ENCODE measurements around the gene SLC35G6. TPM values are rescaled to one million over a fixed set of nuclear protein-coding genes. Genes with fewer than 3 reads are reported as not detected.
A peak's percentile ranks its signal among the peaks of the same experiment; 100 is the strongest.

The SLC35G6 gene
- total and polyA plus RNA-seq, 4 donors: not detected

- Histone ChIP-seq H3K27me3 (ENCODE audit: control insufficient read depth in 3 of 3, insufficient read depth in 3 of 3, low read length in 2 of 3) (no peaks in the 10 kb centered on the region), H3K4me1 (ENCODE audit: control insufficient read depth in 5 of 5, insufficient read depth in 5 of 5, low read length in 5 of 5) (peaks cover 0 to 2% (median 0%) of the 10 kb centered on the region in 5 donors), H3K9ac (ENCODE audit: insufficient read depth in 1 of 2, low read length in 2 of 2) (no peak overlapping the region), H3K4me3 (no peak overlapping the region), H3K36me3 (ENCODE audit: control insufficient read depth in 4 of 4, insufficient read depth in 4 of 4, low read length in 4 of 4) (peaks cover 17 to 43% (median 33%) of the 10 kb centered on the region in 4 donors), H3K9me3 (ENCODE audit: control insufficient read depth in 4 of 4, insufficient read depth in 3 of 4, low read length in 3 of 4) (no peaks in the 10 kb centered on the region), H3K27ac (ENCODE audit: low read depth in 1 of 2, low read length in 1 of 2) (peak overlapping the region; percentile 18 to 36)
- no peak for ATAC-seq (ENCODE audit: insufficient read depth, low FRiP score)
- TF ChIP-seq CTCF (IDR thresholded peaks at IDR 0.05; ENCODE audit: control extremely low read depth, extremely low read depth): no peak
- 89 to 91% methylated on average over 12 of the region's 12 CpGs for WGBS, 2 donors
- no peak for DNase-seq
These were observed 14.7 kb downstream of the SLC35G6 start for GRCh38 chr17:7495906-7496434.

GRCh38 chr17:7496470-7497183 lies 15.4 kb downstream of the SLC35G6 start:
- Histone ChIP-seq H3K4me1 (ENCODE audit: control insufficient read depth in 5 of 5, insufficient read depth in 5 of 5, low read length in 5 of 5) (peaks cover 0 to 2% (median 0%) of the 10 kb centered on the region in 5 donors), H3K4me3 (no peak overlapping the region), H3K27ac (ENCODE audit: low read depth in 1 of 2, low read length in 1 of 2) (peak overlapping the region; percentile 9 to 36), H3K9ac (ENCODE audit: insufficient read depth in 1 of 2, low read length in 2 of 2) (no peak overlapping the region), H3K9me3 (ENCODE audit: control insufficient read depth in 4 of 4, insufficient read depth in 3 of 4, low read length in 3 of 4) (no peaks in the 10 kb centered on the region), H3K36me3 (ENCODE audit: control insufficient read depth in 4 of 4, insufficient read depth in 4 of 4, low read length in 4 of 4) (peaks cover 24 to 49% (median 39%) of the 10 kb centered on the region in 4 donors), H3K27me3 (ENCODE audit: control insufficient read depth in 3 of 3, insufficient read depth in 3 of 3, low read length in 2 of 3) (no peaks in the 10 kb centered on the region)
- no peak for ATAC-seq (ENCODE audit: insufficient read depth, low FRiP score)
- DNase-seq: no peak
- no peak for TF ChIP-seq CTCF (IDR thresholded peaks at IDR 0.05; ENCODE audit: control extremely low read depth, extremely low read depth)
- 83 to 87% methylated on average over 20 of the region's 20 CpGs for WGBS, 2 donors

- Histone ChIP-seq H3K27me3 (ENCODE audit: control insufficient read depth in 3 of 3, insufficient read depth in 3 of 3, low read length in 2 of 3) (no peaks in the 10 kb centered on the region), H3K9me3 (ENCODE audit: control insufficient read depth in 4 of 4, insufficient read depth in 3 of 4, low read length in 3 of 4) (no peaks in the 10 kb centered on the region), H3K27ac (ENCODE audit: low read depth in 1 of 2, low read length in 1 of 2) (no peak overlapping the region), H3K4me1 (ENCODE audit: control insufficient read depth in 5 of 5, insufficient read depth in 5 of 5, low read length in 5 of 5) (no peaks in the 10 kb centered on the region), H3K9ac (ENCODE audit: insufficient read depth in 1 of 2, low read length in 2 of 2) (no peak overlapping the region), H3K36me3 (ENCODE audit: control insufficient read depth in 4 of 4, insufficient read depth in 4 of 4, low read length in 4 of 4) (peaks cover 29 to 55% (median 45%) of the 10 kb centered on the region in 4 donors), H3K4me3 (no peak overlapping the region)
- 74 to 79% methylated on average over 10 of the region's 10 CpGs for WGBS, 2 donors
- DNase-seq (no peak), ATAC-seq (ENCODE audit: insufficient read depth, low FRiP score) (no peak)
- no peak for TF ChIP-seq CTCF (IDR thresholded peaks at IDR 0.05; ENCODE audit: control extremely low read depth, extremely low read depth)
These were observed 16.0 kb downstream of the SLC35G6 start for GRCh38 chr17:7497228-7497627.

Data from lung (tissue), 12 donors.